ENCODE data around the gene PPP1R3G. TPM values are rescaled to one million over a fixed set of nuclear protein-coding genes. Genes with fewer than 3 reads are reported as not detected.

Gene PPP1R3G
- total RNA-seq, 1 donor from 2014 or later: 0.39 TPM

DNA sequence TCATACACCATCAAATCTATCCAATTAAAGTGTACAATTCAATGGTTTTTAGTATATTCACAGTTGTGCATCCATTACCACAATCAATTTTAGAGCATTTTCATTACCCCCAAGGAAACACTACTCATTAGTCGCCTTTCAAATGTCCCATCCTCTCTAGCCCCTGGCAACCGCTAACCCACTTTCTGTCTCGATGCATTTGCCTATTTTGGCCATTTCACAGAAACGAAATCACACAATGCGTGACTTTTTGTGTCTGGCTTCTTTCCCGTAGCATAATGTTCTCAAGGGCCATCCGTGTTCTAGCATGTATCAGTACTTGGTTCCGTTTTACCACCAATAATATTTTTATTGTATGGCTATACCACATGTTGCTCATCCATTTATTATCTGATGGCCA lies 51.7 kb downstream of the PPP1R3G start:
- DNase-seq (ENCODE audit: low read depth): no peak
- no peak for TF ChIP-seq EZH2 (IDR thresholded peaks at IDR 0.05; ENCODE audit: insufficient read depth, low read length)
- TF ChIP-seq, protein P1, sequence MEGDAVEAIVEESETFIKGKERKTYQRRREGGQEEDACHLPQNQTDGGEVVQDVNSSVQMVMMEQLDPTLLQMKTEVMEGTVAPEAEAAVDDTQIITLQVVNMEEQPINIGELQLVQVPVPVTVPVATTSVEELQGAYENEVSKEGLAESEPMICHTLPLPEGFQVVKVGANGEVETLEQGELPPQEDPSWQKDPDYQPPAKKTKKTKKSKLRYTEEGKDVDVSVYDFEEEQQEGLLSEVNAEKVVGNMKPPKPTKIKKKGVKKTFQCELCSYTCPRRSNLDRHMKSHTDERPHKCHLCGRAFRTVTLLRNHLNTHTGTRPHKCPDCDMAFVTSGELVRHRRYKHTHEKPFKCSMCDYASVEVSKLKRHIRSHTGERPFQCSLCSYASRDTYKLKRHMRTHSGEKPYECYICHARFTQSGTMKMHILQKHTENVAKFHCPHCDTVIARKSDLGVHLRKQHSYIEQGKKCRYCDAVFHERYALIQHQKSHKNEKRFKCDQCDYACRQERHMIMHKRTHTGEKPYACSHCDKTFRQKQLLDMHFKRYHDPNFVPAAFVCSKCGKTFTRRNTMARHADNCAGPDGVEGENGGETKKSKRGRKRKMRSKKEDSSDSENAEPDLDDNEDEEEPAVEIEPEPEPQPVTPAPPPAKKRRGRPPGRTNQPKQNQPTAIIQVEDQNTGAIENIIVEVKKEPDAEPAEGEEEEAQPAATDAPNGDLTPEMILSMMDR (IDR thresholded peaks at IDR 0.05; ENCODE audit: insufficient read depth, low read depth, low read length): no peak
- Mint-ChIP-seq H3K4me3 (ENCODE audit: unreplicated experiment) (no peak overlapping the region), H3K4me1 (ENCODE audit: low read depth, unreplicated experiment) (peaks cover 9% of the 10 kb centered on the region), H3K27ac (ENCODE audit: unreplicated experiment) (no peak overlapping the region), H3K9me3 (ENCODE audit: unreplicated experiment) (no peaks in the 10 kb centered on the region), H3K27me3 (ENCODE audit: low read depth, unreplicated experiment) (no peaks in the 10 kb centered on the region), H3K36me3 (ENCODE audit: low read depth, unreplicated experiment) (peaks cover 6% of the 10 kb centered on the region)
- no peaks in the 10 kb centered on the region for H3K36me3 ChIP-seq (ENCODE audit: insufficient read depth, low read length)
- H2AFZ ChIP-seq (ENCODE audit: low read depth, low read length): no peak overlapping the region
- H3K9me3 ChIP-seq (ENCODE audit: insufficient read depth, low read depth, low read length): no peaks in the 10 kb centered on the region
- no peak overlapping the region for H3K4me2 ChIP-seq (ENCODE audit: low read length)
- no peaks in the 10 kb centered on the region for H3K27me3 ChIP-seq (ENCODE audit: insufficient read depth, low read length)
- H3K9ac ChIP-seq (ENCODE audit: low read length): no peak overlapping the region
- no peak overlapping the region for H3K27ac ChIP-seq (ENCODE audit: low read depth, low read length)
- H3K4me3 ChIP-seq (ENCODE audit: insufficient read depth, low read depth, low read length): no peak overlapping the region
- FAIRE-seq: no peak
- H3K79me2 ChIP-seq (ENCODE audit: insufficient read depth, low read length): no peaks in the 10 kb centered on the region
- H4K20me1 ChIP-seq (ENCODE audit: insufficient read depth, low read length): no peaks in the 10 kb centered on the region
- peaks cover 3% of the 10 kb centered on the region for H3K4me1 ChIP-seq (ENCODE audit: insufficient read depth, low read length)

Other genes starting within 250 kb of the PPP1R3G start
- gene RPP40, start 81.3 kb upstream of the PPP1R3G start, total RNA-seq: 11.6 and 16.6 TPM in 2 replicates
- 29.9 and 39.1 TPM in 2 replicates for gene LYRM4, start 175.6 kb downstream of the PPP1R3G start, total RNA-seq
- gene FARS2, start 176.2 kb downstream of the PPP1R3G start, total RNA-seq: 13.3 and 13.6 TPM in 2 replicates

All from astrocyte (in vitro differentiated cells and primary cell).